ENCODE results near the gene HCN4.

HCN4 gene

GRCh38 chr15:73341886-73342600, 26.7 kb downstream of the HCN4 start:
- no peak for DNase-seq

DNA sequence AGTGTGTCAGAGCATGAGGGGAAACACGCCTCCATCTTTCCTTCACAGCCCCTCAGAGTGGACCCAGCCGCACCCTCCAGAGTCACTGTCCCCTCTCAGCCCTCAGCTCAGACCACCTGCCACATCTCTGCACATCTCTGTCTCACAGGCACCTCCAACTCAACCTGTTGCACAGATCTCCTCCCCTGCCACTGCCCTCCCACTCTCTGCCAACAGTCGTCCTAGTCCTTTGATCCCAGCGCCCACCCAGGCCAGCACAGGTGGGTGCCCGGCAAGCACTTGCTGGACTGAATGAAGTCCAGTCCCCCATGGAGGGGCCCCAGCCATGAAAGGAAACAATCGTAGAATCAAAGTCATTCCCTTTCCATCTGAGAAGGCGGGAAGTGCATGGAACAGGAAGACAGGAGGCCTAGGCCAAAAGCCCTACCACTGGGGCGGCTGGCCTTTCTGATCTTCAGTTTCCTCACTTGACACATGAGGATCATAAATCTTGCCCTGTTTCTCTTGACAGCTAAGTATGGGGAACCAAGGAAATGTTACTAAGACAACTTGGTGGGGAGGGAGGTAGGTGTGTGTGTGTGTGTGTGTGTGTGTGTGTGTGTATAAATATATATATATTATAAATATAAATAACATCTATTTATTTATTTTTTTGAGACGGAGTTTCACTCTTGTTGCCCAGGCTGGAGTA, 28.1 kb downstream of the HCN4 start:
- DNase-seq: no peak

- no peak for DNase-seq
Measured at GRCh38 chr15:73338606-73339374, 30.0 kb downstream of the HCN4 start.

DNA sequence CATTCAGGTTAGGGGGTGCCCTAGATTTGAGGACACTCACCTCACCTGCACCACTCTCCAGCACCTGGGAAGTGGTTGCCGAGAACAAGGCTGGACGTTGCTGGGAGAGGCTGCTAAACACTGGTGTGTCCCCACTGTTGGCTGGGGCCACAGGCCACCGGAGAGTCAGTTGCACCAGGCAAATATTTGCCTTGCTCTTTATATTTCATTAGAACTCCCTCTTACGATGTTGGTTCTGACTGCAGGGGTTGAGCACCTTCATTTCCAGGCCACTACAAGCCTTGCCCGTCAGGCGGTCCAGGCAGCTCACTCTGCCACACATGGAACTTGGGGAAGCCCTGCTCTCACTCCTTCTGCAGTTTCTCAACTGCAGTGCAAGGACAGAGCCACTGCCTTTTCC, 30.7 kb downstream of the HCN4 start:
- no peak for DNase-seq

GRCh38 chr15:73337187-73337586, 31.6 kb downstream of the HCN4 start:
- no peak for DNase-seq

GRCh38 chr15:73336756-73337155, 32.0 kb downstream of the HCN4 start:
- no peak for DNase-seq

DNA sequence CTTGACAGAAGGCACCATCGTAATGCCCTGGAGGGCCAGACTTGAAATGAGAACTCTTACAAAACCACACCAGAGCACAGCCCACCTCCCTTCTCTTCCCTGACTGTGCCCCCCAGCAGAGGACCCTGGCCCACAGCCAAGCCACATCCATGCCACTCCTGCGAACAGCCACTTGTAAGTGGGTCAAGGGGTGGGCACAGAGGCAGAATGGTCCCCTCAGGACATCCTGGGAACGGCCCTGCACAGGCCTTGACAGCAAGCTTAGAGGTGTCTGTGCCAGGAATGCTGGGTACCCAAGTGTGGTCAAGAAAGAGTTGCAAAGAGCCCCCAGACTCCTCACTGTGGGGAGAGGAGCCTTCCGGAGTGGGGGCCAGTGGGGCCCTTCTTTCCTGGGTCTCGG, 33.3 kb downstream of the HCN4 start:
- DNase-seq: no peak

- no peak for DNase-seq
Measured at GRCh38 chr15:73335026-73335425, 33.7 kb downstream of the HCN4 start.

GRCh38 chr15:73334086-73334485, 34.7 kb downstream of the HCN4 start:
- no peak for DNase-seq

DNA sequence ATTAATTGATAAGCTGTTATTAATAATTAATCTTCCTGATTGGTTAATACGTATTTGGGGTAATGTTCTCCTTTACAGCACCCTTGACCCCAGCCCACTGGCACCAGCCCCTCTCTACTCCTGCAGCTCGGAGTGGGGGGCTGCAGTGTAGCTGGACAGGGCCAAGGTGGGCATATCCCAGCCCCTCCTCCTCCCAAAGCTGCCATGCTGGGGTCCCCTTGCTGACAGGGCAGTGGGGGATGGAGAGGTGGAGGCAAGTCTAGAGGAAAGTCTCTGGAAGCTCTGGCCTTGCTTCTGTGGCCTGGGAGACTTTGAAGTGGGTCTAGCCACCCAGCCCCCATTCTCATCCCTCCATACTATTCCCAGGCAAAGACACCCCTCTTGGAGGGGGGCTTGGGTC, 35.8 kb downstream of the HCN4 start:
- DNase-seq: no peak

GRCh38 chr15:73331991-73332925, 36.5 kb downstream of the HCN4 start:
- no peak for DNase-seq

DNA sequence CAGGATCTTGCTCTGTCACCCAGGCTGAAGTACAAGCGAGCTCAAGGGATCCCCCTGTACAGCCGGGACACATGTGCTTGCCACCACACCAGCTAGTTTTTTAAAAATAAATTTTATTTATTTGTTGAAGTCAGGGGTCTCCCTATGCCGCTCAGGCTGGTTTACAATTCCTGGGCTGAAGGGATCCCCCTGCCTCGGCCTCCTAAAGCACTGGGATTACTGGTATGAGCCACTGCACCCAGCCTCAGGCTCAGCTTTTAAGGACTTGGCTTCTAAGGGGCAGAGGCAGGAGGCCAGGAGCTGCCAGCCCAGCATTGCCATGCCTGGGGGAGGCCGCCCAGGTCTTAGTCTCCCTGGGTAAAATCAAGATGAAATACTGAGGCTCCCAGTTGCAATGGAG, 37.3 kb downstream of the HCN4 start:
- DNase-seq: no peak

DNA sequence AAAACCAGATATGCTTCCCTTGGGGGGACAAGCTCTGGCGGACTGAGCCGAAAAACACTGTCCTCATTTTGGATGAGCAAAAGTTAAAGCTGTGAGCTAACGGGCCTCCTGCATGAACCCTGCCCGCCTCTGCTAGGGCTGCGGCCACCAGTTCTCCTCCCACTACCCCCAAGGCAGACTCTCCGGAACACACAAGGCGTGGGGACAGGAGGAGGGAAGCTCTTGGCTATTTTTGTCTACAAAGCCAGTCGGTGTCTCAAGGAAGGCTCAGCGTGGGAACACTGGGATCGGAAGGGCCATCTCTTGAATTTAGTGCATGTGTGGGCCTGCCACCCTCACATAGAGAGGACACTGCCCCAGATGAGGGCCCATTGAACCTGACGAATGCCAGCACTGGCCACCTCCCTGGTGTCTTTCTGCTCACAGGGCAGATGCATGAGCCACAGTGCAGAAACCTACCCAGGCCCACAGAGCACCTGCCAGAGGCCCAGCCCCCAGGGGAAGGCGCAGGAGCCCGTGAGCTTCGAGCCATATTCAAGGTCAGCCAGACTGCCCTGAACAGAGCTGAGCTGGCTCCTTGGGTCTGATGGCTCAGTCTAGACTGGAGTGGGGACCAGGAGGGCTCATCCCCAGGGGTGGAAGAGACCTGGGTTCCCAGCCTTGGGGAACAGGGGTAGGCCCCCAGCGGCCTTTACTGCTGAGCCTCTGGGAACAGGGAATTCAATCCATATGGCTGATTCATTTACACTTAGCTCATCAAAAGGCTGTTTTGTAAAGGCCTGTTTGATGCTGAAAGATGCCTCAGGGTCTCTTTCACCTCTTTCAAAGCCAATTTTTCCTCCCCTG, 38.3 kb downstream of the HCN4 start:
- no peak for DNase-seq

GRCh38 chr15:73329501-73330200, 39.1 kb downstream of the HCN4 start:
- no peak for DNase-seq

DNA sequence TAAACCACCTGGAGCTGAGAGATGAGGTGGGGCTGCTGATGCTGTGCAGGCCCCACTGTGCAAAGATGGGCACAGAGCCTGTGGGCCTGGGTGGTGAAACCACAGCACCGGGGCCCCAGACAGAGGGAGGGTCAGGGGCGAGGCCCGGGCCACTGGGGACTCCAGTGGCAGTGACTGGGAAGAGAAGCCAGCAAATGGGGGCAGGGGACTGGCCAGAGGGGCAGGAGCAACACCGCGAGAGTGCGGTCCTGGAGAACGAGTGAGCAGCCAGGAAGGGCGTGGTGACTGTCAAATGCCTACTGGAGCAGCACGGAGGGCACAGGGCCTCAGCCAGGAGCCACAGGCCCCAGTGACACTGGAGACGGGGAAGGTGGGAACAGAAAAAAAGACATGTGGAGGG, 39.8 kb downstream of the HCN4 start:
- DNase-seq: no peak

GRCh38 chr15:73328149-73328820, 40.5 kb downstream of the HCN4 start:
- no peak for DNase-seq

GRCh38 chr15:73326157-73326556, 42.6 kb downstream of the HCN4 start:
- no peak for DNase-seq

GRCh38 chr15:73325191-73325861, 43.4 kb downstream of the HCN4 start:
- DNase-seq: no peak

- DNase-seq: no peak
Measured at GRCh38 chr15:73324496-73325170, 44.1 kb downstream of the HCN4 start.

All from NCI-H1694 treated with DMSO at 0.1 percent for 48 hours (cell line).